Kidney epithelial cell (primary cell): ENCODE measurements around the gene CCDC15. TPM values are rescaled to one million over a fixed set of nuclear protein-coding genes. Genes with fewer than 3 reads are reported as not detected.
"Not testable (repeated sequence)": the region's sequence is repeated elsewhere in the genome, so short reads cannot be mapped to it uniquely, and the experiment has no call there.

Experiments
- DNase-seq: peaks from one replicate; pipeline ENCODE4 v3.0.0-alpha.2; 2010; ENCODE audit warnings: low read depth
- H3K27me3 ChIP-seq: 2 replicates; pipeline ENCODE4 v1.6.0; 2011; ENCODE audit warnings: low read length; ENCODE audit not compliant: control insufficient read depth, insufficient read depth
- H3K36me3 ChIP-seq: 2 replicates; pipeline ENCODE4 v1.5.1; 2011; ENCODE audit warnings: low read length; ENCODE audit not compliant: control insufficient read depth, insufficient read depth
- H3K4me3 ChIP-seq: 2 replicates; pipeline ENCODE4 v1.5.1; 2011; ENCODE audit warnings: low read depth, mild to moderate bottlenecking, control low read depth, low read length
- CTCF ChIP-seq: IDR thresholded peaks from 2 replicates; pipeline ENCODE4 v1.5.1; 2011; ENCODE audit warnings: mild to moderate bottlenecking, moderate library complexity, low read length, control low read depth, inconsistent platforms; ENCODE audit not compliant: insufficient read depth, poor library complexity, severe bottlenecking
- total RNA-seq: library from RNA; depleted of rRNA; stranded (reverse); fragments of >200 nt; gene quantifications from 2 replicates; pipeline ENCODE4 v1.2.3, GENCODE V29; 2015

The CCDC15 gene
- total RNA-seq, 1 donor from 2014 or later = 3.1 TPM

GRCh38 chr11:125084761-125085231 lies 130.8 kb downstream of the CCDC15 start:
- no peak for TF ChIP-seq CTCF
- no peak overlapping the region for H3K4me3 ChIP-seq

GRCh38 chr11:125085301-125086081 lies 131.5 kb downstream of the CCDC15 start:
- H3K4me3 ChIP-seq = no peak overlapping the region
- H3K27me3 ChIP-seq = no peaks in the 10 kb centered on the region
- TF ChIP-seq CTCF = no peak
- no peak for DNase-seq
- H3K36me3 ChIP-seq = no peaks in the 10 kb centered on the region

More at GRCh38 chr11:125084761-125085231, 130.8 kb downstream of the CCDC15 start:
- no peaks in the 10 kb centered on the region for H3K36me3 ChIP-seq
- no peak for DNase-seq
- H3K27me3 ChIP-seq = no peaks in the 10 kb centered on the region

- no peak for TF ChIP-seq CTCF
- Histone ChIP-seq H3K4me3 (no peak overlapping the region), H3K36me3 (no peaks in the 10 kb centered on the region), H3K27me3 (no peaks in the 10 kb centered on the region)
- no peak for DNase-seq
Observed at GRCh38 chr11:125086633-125087296, 132.8 kb downstream of the CCDC15 start.

GRCh38 chr11:125088123-125088522 lies 134.1 kb downstream of the CCDC15 start:
- Histone ChIP-seq H3K4me3 (no peak overlapping the region), H3K36me3 (no peaks in the 10 kb centered on the region), H3K27me3 (no peaks in the 10 kb centered on the region)
- no peak for TF ChIP-seq CTCF
- DNase-seq = no peak

GRCh38 chr11:125088576-125089455 lies 134.8 kb downstream of the CCDC15 start:
- H3K4me3 ChIP-seq = no peak overlapping the region
- DNase-seq = no peak
- H3K36me3 ChIP-seq = no peaks in the 10 kb centered on the region
- no peak for TF ChIP-seq CTCF
- no peaks in the 10 kb centered on the region for H3K27me3 ChIP-seq

GRCh38 chr11:125089481-125089880 lies 135.5 kb downstream of the CCDC15 start:
- H3K36me3 ChIP-seq, DNase-seq, H3K4me3 ChIP-seq, H3K27me3 ChIP-seq: not testable (repeated sequence)

- not testable (repeated sequence) for H3K4me3 ChIP-seq
Observed at GRCh38 chr11:125090151-125090550, 136.1 kb downstream of the CCDC15 start.

More at GRCh38 chr11:125090151-125090550, 136.1 kb downstream of the CCDC15 start:
- not testable (repeated sequence) for H3K36me3 ChIP-seq, DNase-seq, H3K27me3 ChIP-seq
